PC-3 (cell line): ENCODE data around the gene KLF13. TPM values are rescaled to one million over a fixed set of nuclear protein-coding genes. Genes with fewer than 3 reads are reported as not detected.

Experiments
- ATAC-seq: fragments of 200-7000 bp; cut with Tn5 transposase; 2 replicates; pipeline ENCODE4 v1.9.1; 2020; ENCODE audit warnings: mild to moderate bottlenecking, moderate library complexity
- BruUV-seq: library from RNA; stranded (reverse); fragments of 400-500 nt; replicated peaks from 2 replicates; lab custom pipeline; 2021; lab: Mats Ljungman, UMichigan
- CTCF ChIA-PET: fragments of 300-600 bp; sonication (Branson Sonifier 250); formaldehyde crosslinking; loops from one replicate; lab custom pipeline; 2022; ENCODE audit warnings: antibody characterized with exemption; lab: Charles Lee
- POLR2A ChIA-PET: fragments of 300-600 bp; sonication (Branson Sonifier 250); formaldehyde crosslinking; loops from one replicate; lab custom pipeline; 2022; ENCODE audit warnings: antibody characterized with exemption; ENCODE audit not compliant: unreplicated experiment; lab: Charles Lee
- DNase-seq: peaks from one replicate; pipeline ENCODE4 v3.0.0-alpha.2; 2015
- H2AFZ ChIP-seq: fragments of 300-600 bp; sonication (generic); 2 replicates; pipeline ENCODE4 v1.6.0; 2016; ENCODE audit warnings: antibody characterized with exemption, low read length
- H3F3A ChIP-seq: fragments of 300-600 bp; sonication (generic); one replicate; pipeline ENCODE4 v1.6.0; 2017; ENCODE audit warnings: antibody characterized with exemption, low read length, control low read depth, mild to moderate bottlenecking; ENCODE audit not compliant: unreplicated experiment
- H3K27ac ChIP-seq: fragments of 300-600 bp; sonication (generic); 2 replicates; pipeline ENCODE4 v1.5.1; 2016; ENCODE audit warnings: mild to moderate bottlenecking, low read length
- H3K27me3 ChIP-seq: fragments of 300-600 bp; sonication (generic); 2 replicates; pipeline ENCODE4 v1.6.1; 2016; ENCODE audit warnings: low read length, mixed read lengths
- H3K36me3 ChIP-seq: fragments of 300-600 bp; sonication (generic); 2 replicates; pipeline ENCODE4 v1.6.1; 2016; ENCODE audit warnings: low read depth, mixed run types, low read length, mixed read lengths
- H3K4me1 ChIP-seq: fragments of 300-600 bp; sonication (generic); 2 replicates; pipeline ENCODE4 v1.5.1; 2016; ENCODE audit warnings: low read length; ENCODE audit not compliant: insufficient read depth
- H3K4me2 ChIP-seq: fragments of 300-600 bp; sonication (generic); 2 replicates; pipeline ENCODE4 v1.6.0; 2016; ENCODE audit warnings: low read length
- H3K4me3 ChIP-seq: fragments of 300-600 bp; sonication (generic); 2 replicates; pipeline ENCODE4 v1.5.1; 2016; ENCODE audit warnings: mild to moderate bottlenecking, low read length, mixed read lengths
- H3K79me2 ChIP-seq: fragments of 300-600 bp; sonication (generic); 2 replicates; pipeline ENCODE4 v1.6.1; 2017; ENCODE audit warnings: low read length, mixed read lengths
- H3K9ac ChIP-seq: fragments of 300-600 bp; sonication (generic); 2 replicates; pipeline ENCODE4 v1.6.0; 2016; ENCODE audit warnings: mild to moderate bottlenecking, low read length
- H3K9me2 ChIP-seq: fragments of 300-600 bp; sonication (generic); replicated peaks from 2 replicates; pipeline ENCODE4 v1.6.1; 2016; ENCODE audit warnings: mixed run types, low read length, mixed read lengths
- H3K9me3 ChIP-seq: fragments of 300-600 bp; sonication (generic); 2 replicates; pipeline ENCODE4 v1.6.1; 2016; ENCODE audit warnings: low read length, mixed read lengths
- H4K20me1 ChIP-seq: fragments of 300-600 bp; sonication (generic); 2 replicates; pipeline ENCODE4 v1.6.1; 2016; ENCODE audit warnings: low read length, mixed read lengths
- EZH2 ChIP-seq: fragments of 300-600 bp; sonication (generic); IDR thresholded peaks from one replicate; pipeline ENCODE4 v1.6.1; 2017; ENCODE audit warnings: antibody characterized with exemption, mild to moderate bottlenecking, low read length; ENCODE audit not compliant: unreplicated experiment
- EZH2phosphoT487 ChIP-seq: fragments of 300-600 bp; sonication (generic); IDR thresholded peaks from 2 replicates; pipeline ENCODE4 v1.6.1; 2018; ENCODE audit warnings: mild to moderate bottlenecking, antibody characterized with exemption, low read length, borderline replicate concordance
- intact Hi-C: fragments of 100-400 bp; cut with micrococcal nuclease; formaldehyde crosslinking; loops from 2 replicates; pipeline ENCODE4 v1.9.0; 2023
- total RNA-seq: library from RNA; depleted of rRNA; stranded (reverse); fragments of >200 nt; gene quantifications from 2 replicates; pipeline ENCODE4 v1.2.3, GENCODE V29; 2014
- TF ChIP-seq, protein P1 (sequence below): fragments of 300-600 bp; sonication (generic); conservative IDR thresholded peaks from 2 replicates; pipeline ENCODE4 v1.5.1; 2017; ENCODE audit warnings: antibody characterized with exemption, low read depth, mild to moderate bottlenecking, low read length

KLF13 gene
- total RNA-seq, 1 experiment from 2014 or later = 11.4 TPM

- Histone ChIP-seq H3K9me3 (no peaks in the 10 kb centered on the region), H3F3A (no peaks in the 10 kb centered on the region), H3K9me2 (no peaks in the 10 kb centered on the region), H3K27ac (no peak overlapping the region), H3K4me1 (peaks cover 16% of the 10 kb centered on the region), H3K36me3 (no peaks in the 10 kb centered on the region), H3K27me3 (no peaks in the 10 kb centered on the region), H3K9ac (no peak overlapping the region), H4K20me1 (0 out of 2 replicates have a peak, but pooled peaks cover 5% of the 10 kb centered on the region), H3K4me3 (no peak overlapping the region), H3K79me2 (no peaks in the 10 kb centered on the region), H3K4me2 (no peak overlapping the region), H2AFZ (no peak overlapping the region)
- DNase-seq (no peak), ATAC-seq (no peak)
- POLR2A ChIA-PET = no interaction called here
- CTCF ChIA-PET = interaction anchor here (0.6 kb wide), 1 partner anchor 254 kb away, joined by 3 read pairs; no protein-coding TSS in a partner anchor
- intact Hi-C loops = no loop called here
- TF ChIP-seq, protein P1, sequence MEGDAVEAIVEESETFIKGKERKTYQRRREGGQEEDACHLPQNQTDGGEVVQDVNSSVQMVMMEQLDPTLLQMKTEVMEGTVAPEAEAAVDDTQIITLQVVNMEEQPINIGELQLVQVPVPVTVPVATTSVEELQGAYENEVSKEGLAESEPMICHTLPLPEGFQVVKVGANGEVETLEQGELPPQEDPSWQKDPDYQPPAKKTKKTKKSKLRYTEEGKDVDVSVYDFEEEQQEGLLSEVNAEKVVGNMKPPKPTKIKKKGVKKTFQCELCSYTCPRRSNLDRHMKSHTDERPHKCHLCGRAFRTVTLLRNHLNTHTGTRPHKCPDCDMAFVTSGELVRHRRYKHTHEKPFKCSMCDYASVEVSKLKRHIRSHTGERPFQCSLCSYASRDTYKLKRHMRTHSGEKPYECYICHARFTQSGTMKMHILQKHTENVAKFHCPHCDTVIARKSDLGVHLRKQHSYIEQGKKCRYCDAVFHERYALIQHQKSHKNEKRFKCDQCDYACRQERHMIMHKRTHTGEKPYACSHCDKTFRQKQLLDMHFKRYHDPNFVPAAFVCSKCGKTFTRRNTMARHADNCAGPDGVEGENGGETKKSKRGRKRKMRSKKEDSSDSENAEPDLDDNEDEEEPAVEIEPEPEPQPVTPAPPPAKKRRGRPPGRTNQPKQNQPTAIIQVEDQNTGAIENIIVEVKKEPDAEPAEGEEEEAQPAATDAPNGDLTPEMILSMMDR = no peak
- TF ChIP-seq EZH2phosphoT487 (no peak), EZH2 (no peak)
- BruUV-seq = no TSS peak
These were observed 56.5 kb downstream of the KLF13 start for GRCh38 chr15:31383139-31383538.

DNA sequence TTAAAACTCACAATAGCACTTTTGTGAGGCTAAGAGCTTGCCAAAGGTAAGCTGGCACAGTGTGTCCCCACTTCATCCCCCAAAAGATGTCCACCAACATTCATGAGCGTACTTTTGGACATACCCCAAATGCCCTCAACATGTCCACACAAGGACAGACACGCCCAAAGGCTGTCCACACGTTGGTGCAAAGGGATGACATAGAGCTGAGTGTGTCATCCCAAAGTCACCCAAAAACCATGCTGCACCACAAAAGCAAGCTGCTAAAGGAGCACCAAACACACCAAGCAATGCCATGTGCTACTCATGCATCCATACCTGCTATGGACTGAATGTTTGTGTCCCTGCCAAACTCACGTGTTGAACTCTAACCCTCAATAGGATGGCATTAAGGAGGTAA lies 57.9 kb downstream of the KLF13 start:
- no peaks in the 10 kb centered on the region for H3K27me3 ChIP-seq
- no peak overlapping the region for H2AFZ ChIP-seq
- no peaks in the 10 kb centered on the region for H3K9me3 ChIP-seq
- no peak overlapping the region for H3K27ac ChIP-seq
- H3K9me2 ChIP-seq = no peaks in the 10 kb centered on the region
- TF ChIP-seq EZH2 = no peak
- TF ChIP-seq EZH2phosphoT487 = no peak
- TF ChIP-seq, protein P1 = no peak
- H3K4me1 ChIP-seq = peaks cover 19% of the 10 kb centered on the region
- H3F3A ChIP-seq = no peaks in the 10 kb centered on the region
- no peak overlapping the region for H3K4me3 ChIP-seq
- POLR2A ChIA-PET = no interaction called here
- no TSS peak for BruUV-seq
- no peak overlapping the region for H3K4me2 ChIP-seq
- ATAC-seq = no peak
- H3K36me3 ChIP-seq = no peaks in the 10 kb centered on the region
- CTCF ChIA-PET = no interaction called here
- intact Hi-C loops = no loop called here
- no peaks in the 10 kb centered on the region for H3K79me2 ChIP-seq
- no peak overlapping the region for H3K9ac ChIP-seq
- DNase-seq = no peak
- H4K20me1 ChIP-seq = 0 out of 2 replicates have a peak, but pooled peaks cover 5% of the 10 kb centered on the region

GRCh38 chr15:31385736-31386135 lies 59.1 kb downstream of the KLF13 start:
- no TSS peak for BruUV-seq
- TF ChIP-seq EZH2 (no peak), EZH2phosphoT487 (no peak)
- TF ChIP-seq, protein P1 = no peak
- Histone ChIP-seq H3K9me3 (no peaks in the 10 kb centered on the region), H3K4me3 (no peak overlapping the region), H3K27ac (no peak overlapping the region), H3K9ac (no peak overlapping the region), H4K20me1 (0 out of 2 replicates have a peak, but pooled peaks cover 5% of the 10 kb centered on the region), H3K36me3 (no peaks in the 10 kb centered on the region), H3K27me3 (no peaks in the 10 kb centered on the region; the same call in 1 of the 2 replicates), H3K79me2 (no peaks in the 10 kb centered on the region), H3K4me1 (peaks cover 19% of the 10 kb centered on the region), H2AFZ (no peak overlapping the region), H3K4me2 (no peak overlapping the region), H3K9me2 (no peaks in the 10 kb centered on the region), H3F3A (no peaks in the 10 kb centered on the region)
- intact Hi-C loops = loop anchor here (2.0 to 5.0 kb wide), 2 partner anchors 52 to 103 kb away; no protein-coding TSS in a partner anchor
- POLR2A ChIA-PET = no interaction called here
- ATAC-seq (no peak), DNase-seq (no peak)
- CTCF ChIA-PET = no interaction called here
